NCI-H748 treated with DMSO at 0.1 percent for 48 hours (cell line): ENCODE results near the gene FBXO24.

Experiments used
- DNase-seq: peaks from one replicate; lab custom pipeline; 2025; lab: John Stamatoyannopoulos, UW

The FBXO24 gene

DNA sequence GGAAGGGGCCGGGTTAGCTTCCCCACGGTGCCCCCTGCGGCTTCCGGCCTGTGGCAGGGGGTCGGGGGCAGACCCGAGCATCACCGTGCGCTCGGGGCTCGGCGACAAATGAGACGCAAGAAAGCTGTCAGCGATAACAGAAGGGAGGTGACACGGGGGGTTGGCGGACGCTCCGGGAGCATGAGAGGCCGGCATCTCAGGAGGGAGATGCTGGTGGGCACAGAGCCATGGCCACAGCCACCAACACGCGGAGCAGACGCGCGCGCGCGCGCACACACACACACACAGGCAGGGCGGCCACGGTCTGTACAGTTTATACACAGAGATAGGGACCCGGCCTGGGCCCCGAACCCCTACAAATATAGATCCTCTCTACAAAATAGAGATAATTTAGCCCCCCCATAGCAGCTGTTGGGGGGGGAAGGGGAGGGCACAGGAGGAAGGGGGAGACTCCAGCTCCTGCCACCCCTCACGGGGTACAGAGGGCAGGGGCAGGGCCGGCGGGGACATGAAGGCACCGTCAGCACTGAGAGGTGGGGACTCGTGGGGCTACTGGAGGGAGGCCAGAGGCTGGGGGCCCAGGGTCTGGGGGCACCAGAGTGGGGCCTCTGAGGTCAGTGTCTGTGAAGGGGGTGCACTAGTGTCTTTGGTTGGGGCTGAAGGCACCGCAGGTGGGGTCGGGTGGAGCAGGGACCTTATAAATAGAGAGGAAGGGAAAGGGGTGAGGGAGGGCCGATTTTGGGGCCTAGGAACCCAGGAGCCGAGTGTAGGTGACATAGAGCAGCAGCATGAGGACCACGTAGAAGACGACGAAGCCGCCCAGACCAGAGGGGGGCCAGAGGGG lies 11.5 kb upstream of the FBXO24 start:
- no peak for DNase-seq

- DNase-seq: no peak
Observed at GRCh38 chr7:100575206-100575631, 10.9 kb upstream of the FBXO24 start.

GRCh38 chr7:100575746-100576383 lies 10.3 kb upstream of the FBXO24 start:
- DNase-seq: no peak

DNA sequence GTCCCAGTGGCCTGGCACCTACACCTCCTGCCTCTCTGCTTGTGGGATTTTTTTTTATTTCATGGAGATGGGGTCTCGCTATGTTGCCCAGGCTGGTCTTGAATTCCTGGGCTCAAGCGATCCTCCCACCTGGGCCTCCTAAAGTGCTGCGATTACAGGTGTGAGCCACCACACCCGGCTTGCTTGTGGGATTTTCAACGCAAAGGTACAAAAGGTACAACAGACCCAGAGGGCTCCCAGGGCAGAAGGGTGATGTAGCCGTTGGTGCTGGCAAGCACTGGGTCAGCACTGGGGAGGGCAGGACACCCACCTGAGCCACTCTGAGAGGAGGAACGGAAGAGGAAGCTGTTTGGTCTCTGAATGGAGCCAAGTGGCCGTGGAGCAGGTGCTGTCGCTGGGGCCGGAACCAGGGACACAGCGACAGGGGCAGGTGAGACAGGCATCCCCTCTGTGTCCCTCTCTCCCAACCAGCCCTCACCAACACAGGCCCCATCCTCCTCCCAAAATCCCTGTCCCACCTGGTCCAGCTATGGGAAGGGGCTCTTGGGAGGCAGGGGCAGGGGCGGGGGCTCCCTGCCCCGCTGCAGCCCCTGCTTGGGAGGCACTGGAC lies 9.6 kb upstream of the FBXO24 start:
- no peak for DNase-seq

DNA sequence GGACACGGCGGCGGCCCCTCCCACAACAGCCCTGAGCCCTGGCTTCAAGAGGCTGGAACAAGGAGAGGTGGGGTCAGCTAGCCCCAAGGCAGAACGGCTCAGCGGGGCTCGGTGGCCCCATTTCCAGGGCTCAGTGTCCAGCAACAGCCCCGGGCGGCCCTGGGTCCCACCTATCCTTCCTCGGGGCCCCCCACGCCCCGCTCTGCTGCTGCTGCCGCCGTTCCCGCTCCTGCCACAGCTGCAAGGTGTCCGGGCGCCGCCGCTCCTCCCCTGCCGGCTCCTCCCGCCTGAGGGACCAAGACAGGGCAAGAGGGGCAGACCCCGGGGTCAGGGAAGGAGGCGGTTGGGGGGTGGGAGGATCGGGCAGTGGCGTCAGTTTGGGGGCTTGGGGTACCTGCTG lies 9.0 kb upstream of the FBXO24 start:
- no peak for DNase-seq

DNA sequence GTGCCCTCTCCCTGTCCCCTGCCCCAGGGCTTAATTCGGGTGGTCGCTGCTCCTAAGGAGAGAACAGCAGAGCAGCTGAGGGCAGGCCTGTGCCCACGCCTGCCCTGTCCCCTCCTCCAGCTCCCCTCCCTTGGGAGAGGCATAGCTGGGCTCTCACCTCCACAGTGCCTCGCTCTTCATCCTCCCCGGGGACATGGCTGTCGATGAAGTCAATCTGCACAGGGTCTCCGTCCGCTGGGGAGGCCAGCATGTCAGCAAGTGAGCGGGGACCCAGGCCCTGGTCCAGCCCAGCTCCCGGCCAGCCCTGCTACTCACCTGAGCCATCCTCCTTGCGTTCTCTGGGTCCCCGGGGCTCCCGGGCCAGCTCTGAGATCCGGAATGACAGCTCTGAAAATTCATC lies 8.6 kb upstream of the FBXO24 start:
- DNase-seq: no peak

- DNase-seq: no peak
Observed at GRCh38 chr7:100578246-100579183, 7.6 kb upstream of the FBXO24 start.

DNA sequence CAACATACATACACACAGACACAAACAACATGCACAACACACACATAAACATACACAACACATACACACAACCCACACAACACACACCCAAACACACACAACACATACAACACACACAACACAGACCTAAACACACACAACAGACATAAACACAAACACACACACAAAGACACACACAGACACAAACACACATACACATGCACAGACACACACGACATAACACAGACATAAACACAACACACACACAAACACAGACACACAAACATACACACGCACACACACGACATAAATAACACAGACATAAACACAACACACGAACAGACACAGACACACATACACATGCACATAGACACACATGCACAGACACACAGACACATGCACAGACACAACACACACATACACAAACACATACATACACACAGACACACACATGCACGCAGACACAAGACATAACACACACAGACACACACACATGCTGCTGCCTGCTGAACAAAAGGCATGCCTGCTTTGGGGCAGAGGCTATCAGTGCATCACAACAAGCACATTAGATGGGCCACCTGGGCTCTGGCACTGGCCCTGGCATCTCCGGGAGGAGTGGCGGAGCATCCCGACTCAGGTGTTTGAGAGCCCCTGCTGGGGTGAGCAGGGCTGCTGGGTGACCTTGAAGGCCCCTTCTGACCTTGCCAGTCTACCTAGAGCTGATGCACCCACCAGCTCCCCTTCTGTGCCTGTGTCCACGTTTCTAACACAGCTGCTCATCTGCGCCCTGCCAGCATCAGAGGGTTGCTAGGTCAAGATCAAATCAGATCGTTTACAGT lies 5.5 kb upstream of the FBXO24 start:
- DNase-seq: no peak

DNA sequence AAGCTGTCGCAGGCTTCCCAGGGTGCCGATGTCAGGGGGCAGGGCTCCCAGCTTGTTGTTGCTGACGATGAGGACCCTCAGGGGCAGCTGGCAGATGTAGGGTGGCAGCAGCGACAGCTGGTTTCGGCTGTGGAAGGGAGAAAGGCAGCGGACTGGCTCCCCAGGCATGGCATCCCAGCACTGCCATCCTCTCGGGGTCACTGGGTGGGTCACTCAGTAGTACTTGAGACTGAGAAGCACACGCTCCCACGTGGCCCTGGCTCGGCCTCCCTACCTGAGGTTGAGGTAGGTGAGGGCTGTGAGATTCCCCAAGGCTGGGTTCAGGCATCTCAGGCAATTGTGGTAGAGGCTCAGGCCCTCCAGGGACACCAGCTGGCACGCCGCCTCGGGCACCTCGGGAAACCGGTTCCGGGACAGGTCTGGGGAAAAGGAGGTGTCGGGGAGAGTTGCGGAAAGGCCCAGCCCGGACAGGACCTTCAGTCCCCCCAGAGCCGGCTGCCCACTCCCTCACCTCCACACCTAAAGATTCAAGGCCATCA lies 4.0 kb upstream of the FBXO24 start:
- no peak for DNase-seq

DNA sequence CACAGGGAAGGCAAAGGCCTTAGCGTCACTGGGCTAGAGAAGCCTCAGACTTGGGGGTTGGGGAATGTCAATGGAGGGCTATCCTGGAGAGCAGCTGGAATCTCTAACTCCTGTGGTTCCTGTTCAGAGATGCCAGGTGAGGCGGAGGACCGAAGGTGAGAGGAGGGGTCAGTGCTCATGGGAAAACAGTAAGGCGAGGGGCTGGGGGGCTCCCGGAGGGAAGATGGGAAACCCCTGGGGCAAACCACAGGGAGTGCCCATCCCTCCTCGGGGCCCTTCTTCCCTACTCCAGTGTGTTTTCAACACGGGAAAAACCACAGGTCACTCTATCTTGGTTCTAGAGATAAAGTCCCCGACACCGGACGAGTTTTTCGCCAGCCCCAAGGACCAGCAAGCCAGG lies 3.5 kb upstream of the FBXO24 start:
- DNase-seq: no peak

DNA sequence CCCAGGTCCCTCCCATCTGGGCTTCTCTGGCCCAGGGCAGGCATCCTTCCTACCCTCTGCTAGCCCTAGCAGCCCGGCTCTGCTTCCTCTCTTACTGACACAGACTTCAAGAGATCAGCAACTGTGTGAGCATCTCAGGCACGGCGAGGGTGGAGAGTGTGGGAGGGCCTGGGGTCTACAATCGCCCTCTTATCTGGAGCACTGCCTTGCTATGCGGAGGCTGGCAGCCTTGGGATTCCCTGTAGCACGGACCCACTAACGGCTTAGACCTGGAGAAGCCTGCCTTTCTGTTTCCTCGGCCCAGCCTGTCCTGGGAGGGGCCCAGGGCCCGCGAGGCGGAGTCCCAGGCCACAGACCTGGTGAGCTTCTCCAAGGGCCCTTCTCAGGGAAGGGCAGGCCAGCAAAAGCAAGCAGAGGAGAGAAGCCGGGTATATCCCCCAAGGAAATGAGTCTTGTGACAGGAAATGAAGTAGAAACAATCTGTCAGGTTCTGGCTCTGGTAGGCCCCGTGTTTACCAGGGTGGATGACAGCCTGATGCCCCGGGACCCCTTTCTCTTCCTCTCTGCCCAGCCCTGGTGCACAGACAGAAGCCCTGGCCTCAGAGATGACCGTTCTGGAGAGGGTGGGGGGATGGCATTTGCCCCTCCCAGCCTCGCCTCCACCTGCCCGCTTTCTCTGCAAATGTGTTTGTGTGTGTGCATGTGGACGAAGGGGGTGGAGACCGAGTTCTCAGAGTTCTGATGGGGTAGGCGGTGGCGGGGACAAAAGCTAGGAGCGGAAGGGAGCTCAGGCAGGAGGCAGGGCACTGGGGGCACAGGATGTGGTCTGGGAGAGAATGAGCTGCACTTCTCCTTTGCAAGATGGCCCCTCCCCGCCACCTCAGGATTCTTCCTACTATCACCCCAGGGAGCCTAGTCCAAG lies 2.7 kb upstream of the FBXO24 start:
- no peak for DNase-seq

DNA sequence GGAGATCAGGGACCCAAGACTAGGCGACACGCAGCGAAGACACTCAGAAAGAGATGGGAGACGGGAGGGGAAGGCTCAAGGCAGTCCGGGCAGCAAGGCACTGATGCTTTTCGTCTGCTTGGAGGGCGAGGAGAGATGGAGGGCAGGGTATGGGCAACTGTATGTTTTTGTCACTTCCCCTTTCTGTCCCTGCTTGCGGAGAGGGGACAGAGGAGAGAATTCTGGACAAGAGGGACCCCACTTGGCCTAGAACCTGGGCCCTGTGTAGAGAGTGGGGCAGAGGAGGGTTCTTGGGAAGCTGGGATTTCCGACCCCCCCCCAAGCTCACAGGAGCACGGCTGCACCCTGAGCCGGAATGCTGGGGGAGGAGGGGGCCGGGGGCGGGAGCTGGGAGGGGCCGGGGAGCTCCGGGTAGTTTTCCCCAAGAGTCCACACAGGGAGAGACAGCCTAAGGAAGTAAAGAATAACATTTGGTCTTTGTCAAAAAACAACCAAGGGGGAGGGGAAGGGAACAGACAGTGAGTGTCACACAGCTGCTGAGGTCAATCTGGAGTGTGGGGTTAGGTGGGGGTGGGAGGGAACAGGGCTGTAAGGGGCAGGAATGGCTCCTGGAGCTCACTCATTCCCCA lies 2.0 kb upstream of the FBXO24 start:
- DNase-seq: no peak

- DNase-seq: peak; percentile 66
Observed at GRCh38 chr7:100584683-100585510, 1.2 kb upstream of the FBXO24 start.

DNA sequence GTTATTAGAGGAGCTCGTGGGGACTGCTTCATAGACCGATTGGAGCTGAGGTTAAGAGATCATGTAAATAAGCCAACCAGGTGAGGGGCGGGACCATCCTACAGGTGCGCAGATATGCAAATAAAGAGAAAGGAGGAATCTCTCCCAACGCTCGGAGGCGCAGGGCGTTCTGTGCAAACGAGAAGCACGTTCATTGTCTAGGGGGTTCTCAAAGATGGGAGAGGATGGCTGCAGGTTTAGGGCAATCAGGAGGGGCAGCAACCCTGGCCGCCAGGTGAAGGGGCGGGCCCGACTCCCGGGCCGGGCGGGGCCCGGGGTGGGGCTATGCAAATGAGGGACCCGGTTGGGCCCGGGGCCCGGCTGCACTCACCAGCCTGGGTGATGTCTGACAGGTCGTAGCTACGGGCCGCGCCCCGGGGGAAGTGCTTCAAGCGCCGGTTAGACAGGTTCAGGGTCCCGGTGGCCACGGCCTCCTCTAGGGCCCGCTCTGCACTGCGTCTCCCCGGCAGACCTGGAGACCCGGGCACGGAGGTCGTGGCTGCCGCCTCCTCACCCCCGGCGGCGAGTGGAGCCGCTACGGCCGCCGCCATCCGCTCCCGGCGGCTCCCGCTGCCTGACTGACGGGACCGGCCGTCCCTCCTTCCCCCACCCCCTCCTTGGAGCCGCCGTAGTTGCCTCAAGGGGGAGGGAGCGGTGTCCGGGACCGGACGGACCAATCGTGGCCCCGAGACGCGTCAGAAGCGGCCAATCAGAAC lies 440 bp upstream of the FBXO24 start, which contains the start of gene LRCH4:
Gene LRCH4 (minus strand): TSS at position 619 of the 755 bp plus-strand sequence. CDS start 29 bp downstream, at position 590.
- peak; percentile 66 for DNase-seq

DNA sequence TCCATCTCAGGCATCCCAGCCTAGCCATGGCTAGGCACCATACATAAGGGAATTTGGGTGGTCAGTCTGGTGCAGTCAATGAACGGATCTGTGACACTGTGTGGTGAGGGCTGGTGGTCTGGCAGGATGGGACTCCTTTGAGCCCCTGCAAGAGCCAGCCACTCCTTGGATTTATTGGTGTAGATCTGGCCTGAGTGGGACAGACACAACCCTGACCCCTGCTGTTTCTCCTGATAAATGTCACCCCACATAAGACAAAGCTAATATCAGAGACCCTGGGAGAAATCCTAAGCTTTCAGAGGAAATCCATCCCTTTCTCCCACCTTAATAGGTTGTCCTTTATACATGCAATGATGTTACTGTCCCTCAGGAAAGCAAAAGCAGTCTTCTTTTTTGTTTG lies 2.3 kb downstream of the FBXO24 start:
- DNase-seq: no peak

- DNase-seq: no peak
Observed at GRCh38 chr7:100589341-100589947, 3.3 kb downstream of the FBXO24 start.
